Gastrocnemius medialis (tissue), 4 donors: ENCODE data around the gene BLOC1S2. TPM values are rescaled to one million over a fixed set of nuclear protein-coding genes. Genes with fewer than 3 reads are reported as not detected.
A peak's percentile ranks its signal among the peaks of the same experiment; 100 is the strongest.

Experiments used
- ATAC-seq, 2 donors: fragments of 150-250 bp; one replicate each; pipeline ENCODE4 v1.9.1; 2016
- DNase-seq, 2 donors: peaks; one replicate each; pipeline ENCODE4 v3.0.0-alpha.2; 2019
- H3K27ac ChIP-seq, 4 donors: fragments of 200-600 bp; sonication (generic); 1 replicate in 1 of 4; 2 replicates in 3 of 4; pipeline ENCODE4 v1.5.1; 2016 to 2018; ENCODE audit warnings: mild to moderate bottlenecking in 2 of 4, moderate library complexity in 1 of 4
- H3K27me3 ChIP-seq, 3 donors: fragments of 200-600 bp; sonication (generic) in 2 of 3; 1 replicate in 1 of 3; 2 replicates in 2 of 3; pipeline versions ENCODE4 v1.5.1 to v1.6.0; 2016 to 2019; ENCODE audit warnings: mild to moderate bottlenecking in 1 of 3, moderate library complexity in 1 of 3
- H3K36me3 ChIP-seq, 2 donors: fragments of 200-600 bp; sonication (generic) in 1 of 2; one replicate each; pipeline ENCODE4 v1.5.1; 2017 to 2018
- H3K4me1 ChIP-seq, 2 donors: fragments of 200-600 bp; sonication (generic) in 1 of 2; one replicate each; pipeline ENCODE4 v1.5.1; 2016 to 2017; ENCODE audit warnings: mild to moderate bottlenecking in 2 of 2
- H3K4me3 ChIP-seq, 4 donors: fragments of 200-600 bp; sonication (generic) in 3 of 4; 1 replicate in 1 of 4; 2 replicates in 3 of 4; pipeline ENCODE4 v1.5.1; 2016 to 2019; ENCODE audit warnings: mild to moderate bottlenecking in 2 of 4
- H3K9me3 ChIP-seq, 3 donors: fragments of 200-600 bp; sonication (generic) in 2 of 3; 1 replicate in 1 of 3; 2 replicates in 2 of 3; pipeline ENCODE4 v1.5.1; 2016 to 2019
- POLR2A ChIP-seq, 2 donors: fragments of 450-650 bp; IDR thresholded peaks; one replicate each; pipeline ENCODE4 v1.6.1; 2017; ENCODE audit warnings: antibody characterized with exemption in 2 of 2, mild to moderate bottlenecking in 2 of 2, moderate library complexity in 2 of 2
- in situ Hi-C, 4 donors: fragments of 200-750 bp; cut with MboI; loops; one replicate each; pipeline versions ENCODE4 v1.15.0 to v1.8.0; 2017; ENCODE audit warnings: low sequenced_read_pairs in 4 of 4
- intact Hi-C: fragments of 100-400 bp; cut with DNase I; formaldehyde crosslinking; loops from one replicate; pipeline ENCODE4 v1.15.1; 2023; ENCODE audit warnings: low total_unique reads
- total RNA-seq, 4 donors: library from RNA; depleted of rRNA; stranded (reverse); fragments of >200 nt; gene quantifications; one replicate each; pipeline versions ENCODE4 v1.1.0 to v1.2.3, GENCODE V29; 2016
- TF ChIP-seq, protein P1 (sequence below), 5 experiments: fragments of 450-650 bp in 3 of 5; fragments of 200-600 bp in 2 of 5; sonication (generic) in 2 of 5; IDR thresholded peaks in 4 of 5; conservative IDR thresholded peaks in 1 of 5; 1 replicate in 4 of 5; 2 replicates in 1 of 5; pipeline ENCODE4 v1.5.1; 2016 to 2019; ENCODE audit warnings: antibody characterized with exemption in 5 of 5, mild to moderate bottlenecking in 3 of 5, moderate library complexity in 3 of 5

The BLOC1S2 gene
- 100 to 1,000 TPM in 1 of 4 donors, 10 to 100 TPM in 3; 60.4 to 114 (median 75.1) TPM for total RNA-seq

GRCh38 chr10:100286051-100287033 lies at the start of gene BLOC1S2:
BLOC1S2 (minus strand) TSS chr10:100286680; CDS start chr10:100286659, 21 bp downstream.
- intact Hi-C loops (loop anchor here (1.0 to 2.0 kb wide), 6 partner anchors 19 to 248 kb away; partner anchors contain the start of genes CHUK, CWF19L1 and HIF1AN), in situ Hi-C loops (no loop called here)
- H3K27me3 ChIP-seq = no peaks in the 10 kb centered on the region
- peak within 1 kb of the TSS; percentile 89 to 98 (median 96) for H3K27ac ChIP-seq
- peak within 1 kb of the TSS; percentile 70 to 95 (median 89) for H3K4me3 ChIP-seq
- DNase-seq (peak; percentile 80 to 90), ATAC-seq (peak; percentile 89 to 92)
- peaks cover 0 to 25% of the 10 kb centered on the region in 2 donors for H3K36me3 ChIP-seq
- no peaks in the 10 kb centered on the region for H3K9me3 ChIP-seq
- TF ChIP-seq, protein P1, sequence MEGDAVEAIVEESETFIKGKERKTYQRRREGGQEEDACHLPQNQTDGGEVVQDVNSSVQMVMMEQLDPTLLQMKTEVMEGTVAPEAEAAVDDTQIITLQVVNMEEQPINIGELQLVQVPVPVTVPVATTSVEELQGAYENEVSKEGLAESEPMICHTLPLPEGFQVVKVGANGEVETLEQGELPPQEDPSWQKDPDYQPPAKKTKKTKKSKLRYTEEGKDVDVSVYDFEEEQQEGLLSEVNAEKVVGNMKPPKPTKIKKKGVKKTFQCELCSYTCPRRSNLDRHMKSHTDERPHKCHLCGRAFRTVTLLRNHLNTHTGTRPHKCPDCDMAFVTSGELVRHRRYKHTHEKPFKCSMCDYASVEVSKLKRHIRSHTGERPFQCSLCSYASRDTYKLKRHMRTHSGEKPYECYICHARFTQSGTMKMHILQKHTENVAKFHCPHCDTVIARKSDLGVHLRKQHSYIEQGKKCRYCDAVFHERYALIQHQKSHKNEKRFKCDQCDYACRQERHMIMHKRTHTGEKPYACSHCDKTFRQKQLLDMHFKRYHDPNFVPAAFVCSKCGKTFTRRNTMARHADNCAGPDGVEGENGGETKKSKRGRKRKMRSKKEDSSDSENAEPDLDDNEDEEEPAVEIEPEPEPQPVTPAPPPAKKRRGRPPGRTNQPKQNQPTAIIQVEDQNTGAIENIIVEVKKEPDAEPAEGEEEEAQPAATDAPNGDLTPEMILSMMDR (IDR thresholded peaks at IDR 0.05 in 4 of 5, conservative IDR thresholded peaks at IDR 0.05 in 1 of 5) = peak in 2 of 5 experiments; percentile 35 to 36
- TF ChIP-seq POLR2A (IDR thresholded peaks at IDR 0.05) = peak; percentile 88 to 89
- H3K4me1 ChIP-seq = peaks cover 26 to 40% of the 10 kb centered on the region in 2 donors

GRCh38 chr10:100334762-100335161 lies 48.3 kb upstream of the BLOC1S2 start:
- H3K36me3 ChIP-seq = no peaks in the 10 kb centered on the region
- ATAC-seq (no peak), DNase-seq (no peak)
- no peaks in the 10 kb centered on the region for H3K9me3 ChIP-seq
- H3K27ac ChIP-seq = no peak overlapping the region
- in situ Hi-C loops (loop anchor here in 2 of 4 donors (5.0 to 25.0 kb wide), 2 partner anchors 98 to 178 kb away; partner anchors contain the start of gene SEC31B (in 1 of the 2)), intact Hi-C loops (no loop called here)
- H3K27me3 ChIP-seq = peaks cover 0 to 13% (median 3%) of the 10 kb centered on the region in 3 donors
- H3K4me3 ChIP-seq = no peak overlapping the region
- no peaks in the 10 kb centered on the region for H3K4me1 ChIP-seq
- TF ChIP-seq POLR2A (IDR thresholded peaks at IDR 0.05) = no peak
- TF ChIP-seq, protein P1 (IDR thresholded peaks at IDR 0.05 in 4 of 5, conservative IDR thresholded peaks at IDR 0.05 in 1 of 5) = no peak

- Histone ChIP-seq H3K4me3 (no peak overlapping the region), H3K4me1 (no peaks in the 10 kb centered on the region), H3K9me3 (no peaks in the 10 kb centered on the region), H3K27me3 (peaks cover 0 to 14% (median 3%) of the 10 kb centered on the region in 3 donors), H3K36me3 (no peaks in the 10 kb centered on the region), H3K27ac (no peak overlapping the region)
- in situ Hi-C loops = loop anchor here in 1 of 4 donors (25.0 kb wide), 1 partner anchor 178 kb away; the partner anchor contains the start of gene SEC31B
- ATAC-seq (no peak), DNase-seq (no peak)
- intact Hi-C loops = no loop called here
- TF ChIP-seq, protein P1 (IDR thresholded peaks at IDR 0.05 in 4 of 5, conservative IDR thresholded peaks at IDR 0.05 in 1 of 5) = no peak
- TF ChIP-seq POLR2A (IDR thresholded peaks at IDR 0.05) = no peak
Observed at GRCh38 chr10:100333661-100334440, 47.4 kb upstream of the BLOC1S2 start.

GRCh38 chr10:100333106-100333505 lies 46.6 kb upstream of the BLOC1S2 start:
- DNase-seq = no peak
- ATAC-seq = no peak
- no peaks in the 10 kb centered on the region for H3K4me1 ChIP-seq
- in situ Hi-C loops (loop anchor here in 1 of 4 donors (25.0 kb wide), 1 partner anchor 179 kb away; the partner anchor contains the start of gene SEC31B), intact Hi-C loops (no loop called here)
- no peaks in the 10 kb centered on the region for H3K36me3 ChIP-seq
- TF ChIP-seq POLR2A (IDR thresholded peaks at IDR 0.05) = no peak
- H3K27ac ChIP-seq = no peak overlapping the region
- H3K4me3 ChIP-seq = no peak overlapping the region
- no peaks in the 10 kb centered on the region for H3K9me3 ChIP-seq
- peaks cover 0 to 14% (median 3%) of the 10 kb centered on the region in 3 donors for H3K27me3 ChIP-seq
